Progenitor cell of endocrine pancreas (in vitro differentiated cells): Measurements from ENCODE around the gene TBC1D16. TPM values are rescaled to one million over a fixed set of nuclear protein-coding genes. Genes with fewer than 3 reads are reported as not detected.

Source experiments
- DNase-seq: peaks from one replicate; pipeline ENCODE4 v3.0.0; 2021; ENCODE audit warnings: low spot score; ENCODE audit not compliant: unreplicated experiment
- H3K27ac Mint-ChIP-seq: 2 replicates; pipeline ENCODE4 v1.8.0; 2021; ENCODE audit warnings: mild to moderate bottlenecking, moderate library complexity, mixed read lengths
- H3K27me3 Mint-ChIP-seq: 2 replicates; pipeline ENCODE4 v1.8.0; 2021; ENCODE audit warnings: mixed read lengths
- H3K36me3 Mint-ChIP-seq: 2 replicates; pipeline ENCODE4 v1.8.0; 2022; ENCODE audit warnings: mixed read lengths; ENCODE audit not compliant: insufficient read depth
- H3K4me1 Mint-ChIP-seq: 2 replicates; pipeline ENCODE4 v1.8.0; 2021; ENCODE audit warnings: low read depth, mixed read lengths
- H3K4me3 Mint-ChIP-seq: 2 replicates; pipeline ENCODE4 v1.8.0; 2021; ENCODE audit warnings: low read depth, mild to moderate bottlenecking, moderate library complexity, mixed read lengths
- H3K9me3 Mint-ChIP-seq: 2 replicates; pipeline ENCODE4 v1.8.0; 2021; ENCODE audit warnings: low read depth, mixed read lengths
- CTCF ChIP-seq: fragments of 200-600 bp; sonication (generic); IDR thresholded peaks from one replicate; pipeline ENCODE4 v1.5.0; 2021; ENCODE audit warnings: antibody characterized with exemption, mild to moderate bottlenecking; ENCODE audit not compliant: unreplicated experiment
- total RNA-seq: library from RNA; stranded (reverse); gene quantifications from 2 replicates; pipeline ENCODE4 v1.2.1, GENCODE V29; 2021

Gene TBC1D16
- total RNA-seq, 1 donor from 2014 or later, result 85.1 TPM

DNA sequence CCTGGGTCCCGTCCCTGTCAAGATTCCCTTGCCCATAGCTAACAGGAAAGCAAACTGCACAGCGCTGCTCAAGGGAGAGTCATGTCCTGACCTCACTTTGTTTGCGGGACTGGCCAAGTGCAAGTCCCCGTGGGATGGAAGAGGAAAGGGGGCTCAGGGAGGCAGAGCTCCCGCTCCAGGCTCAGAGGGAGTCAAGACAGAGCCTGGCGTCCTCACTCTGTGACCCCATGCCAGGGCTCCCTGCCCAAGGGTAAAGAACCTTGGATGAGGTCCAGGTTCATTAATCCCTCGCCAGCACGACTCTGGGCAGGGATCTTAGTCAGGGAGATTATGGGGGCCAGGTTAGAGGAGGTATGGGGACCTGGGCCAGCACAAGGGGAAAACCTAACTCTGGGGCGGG lies 145.0 kb downstream of the TBC1D16 start:
- no peak overlapping the region for H3K4me3 Mint-ChIP-seq
- H3K27me3 Mint-ChIP-seq, result peaks cover 41% of the 10 kb centered on the region
- TF ChIP-seq CTCF, result no peak
- H3K36me3 Mint-ChIP-seq, result no peaks in the 10 kb centered on the region
- H3K4me1 Mint-ChIP-seq, result peaks cover 6% of the 10 kb centered on the region
- no peaks in the 10 kb centered on the region for H3K9me3 Mint-ChIP-seq
- DNase-seq, result no peak
- no peak overlapping the region for H3K27ac Mint-ChIP-seq

DNA sequence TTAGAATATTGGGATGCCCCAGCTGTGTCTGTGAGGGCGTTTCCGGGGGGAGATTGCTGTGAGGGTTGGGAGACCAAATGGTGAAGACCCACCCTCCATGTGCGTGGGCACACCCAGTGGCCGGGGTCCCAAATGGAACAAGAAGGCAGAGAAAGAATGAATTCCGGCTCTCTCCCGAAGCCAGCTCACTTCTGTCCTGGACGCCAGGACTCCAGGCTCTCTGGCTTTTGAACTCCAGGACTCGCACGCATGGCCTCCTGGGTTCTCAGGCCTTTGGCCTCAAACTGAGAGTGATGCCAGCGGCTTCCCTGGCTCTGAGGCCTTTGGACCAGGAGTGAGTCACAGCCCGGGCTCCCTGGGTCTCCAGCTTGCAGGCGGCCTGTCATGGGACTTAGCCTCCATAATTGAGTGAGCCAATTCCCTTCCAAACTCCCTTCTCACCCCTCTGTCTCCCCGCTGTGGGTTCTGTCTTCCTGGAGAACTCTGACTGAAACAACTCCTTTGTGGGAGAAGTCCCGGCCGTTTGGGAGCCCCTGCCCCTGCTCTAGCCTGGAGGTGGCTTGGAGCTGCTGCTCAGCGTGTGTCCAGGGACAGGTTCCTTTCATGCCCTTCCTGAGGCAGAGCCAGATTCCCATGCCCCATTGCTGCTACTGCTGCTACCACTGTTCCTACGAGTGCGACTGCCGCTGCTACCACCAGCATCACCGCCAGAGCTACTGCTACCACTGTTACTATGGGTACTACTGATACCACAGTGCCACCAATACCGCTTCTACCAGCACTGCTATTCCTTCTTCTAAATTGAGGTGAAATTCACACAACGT lies 146.6 kb downstream of the TBC1D16 start:
- H3K9me3 Mint-ChIP-seq, result no peaks in the 10 kb centered on the region
- H3K27me3 Mint-ChIP-seq, result peaks cover 39% of the 10 kb centered on the region
- no peak for DNase-seq
- peaks cover 6% of the 10 kb centered on the region for H3K4me1 Mint-ChIP-seq
- no peaks in the 10 kb centered on the region for H3K36me3 Mint-ChIP-seq
- no peak overlapping the region for H3K27ac Mint-ChIP-seq
- TF ChIP-seq CTCF, result no peak
- no peak overlapping the region for H3K4me3 Mint-ChIP-seq

DNA sequence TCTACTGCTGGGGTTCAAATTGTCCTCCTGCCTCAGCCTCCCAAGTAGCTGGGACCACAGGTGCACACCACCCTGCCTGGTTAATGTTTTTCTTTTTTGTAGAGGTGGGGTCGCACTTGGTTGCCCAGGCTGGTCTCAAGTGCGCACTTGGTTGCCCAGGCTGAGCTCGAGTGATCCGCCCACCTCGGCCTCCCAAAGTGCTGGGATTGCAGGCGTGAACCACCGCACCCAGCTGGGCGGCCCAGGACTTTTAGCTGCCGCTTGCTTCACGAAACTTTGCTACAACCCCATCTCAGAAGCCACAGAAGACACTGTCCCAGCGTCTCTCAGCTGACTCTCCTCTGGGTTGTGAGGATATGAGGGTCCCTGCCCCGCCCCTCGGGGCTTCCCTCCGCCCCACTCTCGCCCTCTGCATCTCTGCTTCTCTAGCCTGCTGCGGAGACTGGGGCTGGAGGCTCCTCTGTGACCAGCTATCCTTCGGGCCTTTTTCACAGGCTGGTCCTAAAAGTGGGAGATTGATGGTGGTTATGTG lies 147.6 kb downstream of the TBC1D16 start:
- no peak for DNase-seq
- Mint-ChIP-seq H3K4me3 (no peak overlapping the region), H3K4me1 (peaks cover 6% of the 10 kb centered on the region), H3K27ac (no peak overlapping the region), H3K9me3 (no peaks in the 10 kb centered on the region), H3K36me3 (no peaks in the 10 kb centered on the region), H3K27me3 (peaks cover 48% of the 10 kb centered on the region)
- no peak for TF ChIP-seq CTCF

DNA sequence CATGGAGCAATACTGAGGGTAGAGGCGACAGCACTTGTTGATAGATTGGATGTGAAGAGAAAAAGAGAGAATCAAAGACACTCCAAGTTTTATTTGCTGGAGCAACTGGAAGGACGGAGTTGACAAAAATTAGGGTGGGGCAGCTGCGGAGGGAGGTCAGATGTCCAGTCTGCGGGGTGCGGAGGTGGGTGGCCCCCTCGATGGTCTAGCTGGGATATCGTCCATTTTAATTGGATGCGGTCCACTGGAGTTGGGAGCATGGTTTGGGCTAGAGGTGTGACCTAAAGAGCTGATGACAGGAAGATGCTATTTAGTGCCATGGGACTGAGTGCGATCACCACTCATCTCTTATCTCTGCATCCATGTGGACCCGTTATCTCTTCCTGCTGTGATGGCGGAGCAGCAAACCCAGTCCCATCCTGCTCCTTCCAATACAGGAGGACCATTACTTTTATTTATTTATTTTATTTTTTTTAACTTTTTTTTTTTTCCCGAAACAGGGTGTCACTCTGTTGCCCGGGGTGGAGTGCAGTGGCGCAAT lies 148.2 kb downstream of the TBC1D16 start:
- no peak for DNase-seq
- no peak for TF ChIP-seq CTCF
- H3K27ac Mint-ChIP-seq, result no peak overlapping the region
- H3K4me3 Mint-ChIP-seq, result no peak overlapping the region
- H3K4me1 Mint-ChIP-seq, result peaks cover 5% of the 10 kb centered on the region
- no peaks in the 10 kb centered on the region for H3K9me3 Mint-ChIP-seq
- no peaks in the 10 kb centered on the region for H3K36me3 Mint-ChIP-seq
- H3K27me3 Mint-ChIP-seq, result peaks cover 48% of the 10 kb centered on the region

GRCh38 chr17:79883202-79883601 lies 152.5 kb downstream of the TBC1D16 start:
- peaks cover 4% of the 10 kb centered on the region for H3K4me1 Mint-ChIP-seq
- no peak overlapping the region for H3K4me3 Mint-ChIP-seq
- H3K9me3 Mint-ChIP-seq, result no peaks in the 10 kb centered on the region
- H3K27me3 Mint-ChIP-seq, result peaks cover 23% of the 10 kb centered on the region
- no peak for DNase-seq
- H3K36me3 Mint-ChIP-seq, result no peaks in the 10 kb centered on the region
- TF ChIP-seq CTCF, result no peak
- H3K27ac Mint-ChIP-seq, result peak overlapping the region; percentile 23

Other genes with a start within 250 kb of the TBC1D16 start
- 21.7 and 23.1 TPM in 2 replicates for gene CBX8, start 238.8 kb downstream of the TBC1D16 start, total RNA-seq
- 22.8 and 24.2 TPM in 2 replicates for gene CBX4, start 196.4 kb downstream of the TBC1D16 start, total RNA-seq
- gene CCDC40, start 770 bp upstream of the TBC1D16 start, total RNA-seq, result 26.9 and 28.0 TPM in 2 replicates
- 37.9 and 41.1 TPM in 2 replicates for gene GAA, start 65.7 kb upstream of the TBC1D16 start, total RNA-seq
- gene EIF4A3, start 111.3 kb upstream of the TBC1D16 start, total RNA-seq, result 83.6 and 86.8 TPM in 2 replicates
- gene CARD14, start 134.2 kb upstream of the TBC1D16 start, total RNA-seq, result 0.36 TPM in 1 of 2 replicates, not detected in the other
- gene SGSH, start 184.5 kb upstream of the TBC1D16 start, total RNA-seq, result 42.0 and 43.9 TPM in 2 replicates
- gene SLC26A11, start 184.6 kb upstream of the TBC1D16 start, total RNA-seq, result 37.4 and 40.1 TPM in 2 replicates
- gene RNF213, start 225.0 kb upstream of the TBC1D16 start, total RNA-seq, result 57.6 and 61.9 TPM in 2 replicates